GM21717 (cell line): Measurements from ENCODE around the gene FTL.
"Not testable (repeated sequence)": the region's sequence is repeated elsewhere in the genome, so short reads cannot be mapped to it uniquely, and the experiment has no call there.

Experiments
- ATAC-seq: cut with Tn5 transposase; IDR thresholded peaks from one replicate; pipeline ENCODE4 v1.9.1; 2021; ENCODE audit warnings: mild to moderate bottlenecking, moderate library complexity; ENCODE audit not compliant: unreplicated experiment

Gene FTL

DNA sequence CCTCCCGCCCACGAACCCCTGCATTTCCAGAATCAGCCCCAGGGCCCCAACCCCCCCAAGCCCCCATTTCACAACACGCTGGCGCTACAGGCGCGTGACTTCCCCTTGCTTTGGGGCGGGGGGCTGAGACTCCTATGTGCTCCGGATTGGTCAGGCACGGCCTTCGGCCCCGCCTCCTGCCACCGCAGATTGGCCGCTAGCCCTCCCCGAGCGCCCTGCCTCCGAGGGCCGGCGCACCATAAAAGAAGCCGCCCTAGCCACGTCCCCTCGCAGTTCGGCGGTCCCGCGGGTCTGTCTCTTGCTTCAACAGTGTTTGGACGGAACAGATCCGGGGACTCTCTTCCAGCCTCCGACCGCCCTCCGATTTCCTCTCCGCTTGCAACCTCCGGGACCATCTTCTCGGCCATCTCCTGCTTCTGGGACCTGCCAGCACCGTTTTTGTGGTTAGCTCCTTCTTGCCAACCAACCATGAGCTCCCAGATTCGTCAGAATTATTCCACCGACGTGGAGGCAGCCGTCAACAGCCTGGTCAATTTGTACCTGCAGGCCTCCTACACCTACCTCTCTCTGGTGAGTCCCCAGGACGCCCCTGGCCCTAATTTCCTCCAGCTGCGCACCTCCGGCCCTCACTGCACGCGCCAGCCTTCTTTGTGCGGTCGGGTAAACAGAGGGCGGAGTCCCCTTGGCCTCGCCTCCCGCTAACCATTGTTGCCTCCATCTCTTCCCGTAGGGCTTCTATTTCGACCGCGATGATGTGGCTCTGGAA is at the start of gene FTL:
Gene FTL, plus strand, starts transcription at position 270 of the 766 bp plus-strand sequence. Its CDS starts 199 bp downstream, at position 469.
- peak; percentile 44 for ATAC-seq

GRCh38 chr19:48915757-48916156 is 49.4 kb upstream of the FTL start:
- ATAC-seq = no peak

DNA sequence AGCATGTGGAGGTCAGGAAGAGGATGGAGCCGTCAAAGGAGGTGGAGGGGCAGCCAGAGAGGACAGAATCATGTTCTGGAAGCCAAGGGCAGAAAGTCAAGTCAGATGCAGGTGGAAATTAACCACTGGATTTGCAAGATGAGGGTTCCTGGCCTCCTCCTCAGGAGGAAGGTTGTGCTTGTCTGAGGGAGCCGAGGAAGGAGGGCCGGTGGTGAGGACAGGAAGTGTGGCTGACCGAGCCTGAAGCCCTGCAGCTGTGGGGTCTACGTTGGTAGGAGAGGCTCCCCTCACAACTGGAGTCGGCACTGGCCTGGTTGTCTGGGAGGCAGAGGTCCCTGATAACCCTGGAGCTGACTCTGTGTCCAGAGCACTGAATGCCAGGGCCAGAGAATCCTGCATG is 47.0 kb upstream of the FTL start:
- ATAC-seq = no peak

DNA sequence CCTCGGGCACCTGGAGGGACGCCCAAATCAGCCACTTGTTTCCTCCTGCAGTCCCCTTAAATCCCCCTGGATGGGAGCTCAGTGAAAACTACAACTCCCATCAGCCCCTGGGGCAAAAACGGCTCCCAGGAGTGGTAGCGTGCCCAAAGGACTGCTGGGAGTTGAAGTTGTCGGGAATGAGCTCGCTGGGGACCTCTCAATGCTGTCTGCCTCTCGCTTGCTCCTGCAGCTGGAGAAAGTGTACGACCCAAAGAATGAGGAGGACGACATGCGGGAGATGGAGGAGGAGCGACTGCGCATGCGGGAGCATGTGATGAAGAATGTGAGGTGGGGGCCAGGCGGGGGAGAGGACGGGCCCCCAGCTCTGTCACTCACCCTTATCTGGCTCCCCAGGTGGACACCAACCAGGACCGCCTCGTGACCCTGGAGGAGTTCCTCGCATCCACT is 46.3 kb upstream of the FTL start:
- no peak for ATAC-seq

- not testable (repeated sequence) for ATAC-seq
Measured at GRCh38 chr19:48919271-48919670, 45.8 kb upstream of the FTL start.

DNA sequence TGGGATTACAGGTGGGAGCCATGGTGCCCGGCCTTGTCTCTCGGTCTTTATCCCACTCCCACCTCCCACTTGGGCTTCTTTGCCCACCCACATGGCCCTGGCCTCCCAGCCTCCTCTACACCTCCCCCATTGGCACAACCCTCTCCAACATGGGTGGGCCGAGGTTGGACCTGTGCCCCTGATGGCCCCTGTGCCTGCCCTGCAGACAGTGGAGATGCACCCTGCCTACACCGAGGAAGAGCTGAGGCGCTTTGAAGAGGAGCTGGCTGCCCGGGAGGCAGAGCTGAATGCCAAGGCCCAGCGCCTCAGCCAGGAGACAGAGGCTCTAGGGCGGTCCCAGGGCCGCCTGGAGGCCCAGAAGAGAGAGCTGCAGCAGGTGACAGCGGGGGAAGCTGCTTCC is 44.2 kb upstream of the FTL start:
- ATAC-seq = no peak

GRCh38 chr19:48921721-48922500 is 43.2 kb upstream of the FTL start:
- no peak for ATAC-seq

GRCh38 chr19:48922548-48923490 is 42.3 kb upstream of the FTL start:
- no peak for ATAC-seq

- ATAC-seq = no peak
Measured at GRCh38 chr19:48925240-48925843, 39.8 kb upstream of the FTL start.

- ATAC-seq = not testable (repeated sequence)
Measured at GRCh38 chr19:48925890-48926289, 39.2 kb upstream of the FTL start.

GRCh38 chr19:48926909-48927308 is 38.2 kb upstream of the FTL start:
- ATAC-seq = no peak

DNA sequence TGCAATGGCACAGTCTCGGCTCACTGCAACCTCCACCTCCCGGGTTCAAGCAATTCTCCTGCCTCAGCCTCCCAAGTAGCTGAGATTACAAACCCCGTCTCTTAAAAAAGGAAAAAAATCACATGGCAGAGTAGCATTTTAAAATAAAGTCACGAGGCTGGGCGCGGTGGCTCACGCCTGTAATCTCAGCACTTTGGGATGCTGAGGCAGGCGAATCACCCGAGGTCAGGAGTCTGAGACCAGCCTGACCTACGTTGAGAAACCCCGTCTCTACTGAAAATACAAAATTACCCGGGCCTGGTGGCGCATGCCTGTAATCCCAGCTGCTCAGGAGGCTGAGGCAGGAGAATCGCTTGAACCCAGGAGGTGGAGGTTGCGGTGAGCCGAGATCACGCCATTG is 37.4 kb upstream of the FTL start:
- ATAC-seq = not testable (repeated sequence)

DNA sequence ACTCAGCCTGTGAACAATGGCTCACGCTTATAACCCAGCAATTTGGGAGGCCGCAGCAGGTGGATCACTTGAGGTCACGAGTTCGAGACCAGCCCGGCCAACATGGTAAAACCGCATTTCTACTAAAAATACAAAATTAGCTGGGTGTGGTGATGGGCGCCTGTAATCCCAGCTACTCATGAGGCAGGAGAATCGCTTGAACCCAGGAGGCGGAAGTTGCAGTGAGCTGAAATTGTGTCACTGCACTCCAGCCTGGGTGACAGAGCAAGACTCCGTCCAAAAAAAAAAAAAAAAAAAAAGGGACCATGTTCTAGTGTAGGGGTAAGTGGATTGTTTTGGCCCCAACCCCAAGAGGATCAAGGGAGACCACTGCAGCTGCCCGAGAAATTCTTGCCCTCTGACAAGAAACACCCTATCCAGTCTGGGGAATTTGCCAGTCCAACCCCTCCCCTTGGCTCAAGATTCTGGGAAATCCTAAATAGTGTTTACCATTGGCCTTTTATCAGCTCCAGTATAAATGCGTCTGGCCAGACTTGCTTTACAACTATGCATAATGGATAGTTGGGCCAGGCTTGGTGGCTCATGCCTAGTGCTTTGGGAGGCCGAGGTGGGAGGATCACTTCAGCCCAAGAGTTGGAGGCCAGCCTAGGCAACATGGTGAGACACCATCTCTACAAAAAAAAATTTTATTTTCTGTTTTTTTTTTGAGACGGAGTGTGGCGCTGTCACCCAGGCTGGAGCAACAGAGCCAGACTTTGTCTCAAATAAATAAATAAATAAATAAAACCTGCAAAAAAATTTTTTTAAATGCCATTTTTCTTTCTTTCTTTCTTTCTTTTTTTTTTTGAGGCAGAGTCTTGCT is 36.7 kb upstream of the FTL start:
- ATAC-seq = no peak

DNA sequence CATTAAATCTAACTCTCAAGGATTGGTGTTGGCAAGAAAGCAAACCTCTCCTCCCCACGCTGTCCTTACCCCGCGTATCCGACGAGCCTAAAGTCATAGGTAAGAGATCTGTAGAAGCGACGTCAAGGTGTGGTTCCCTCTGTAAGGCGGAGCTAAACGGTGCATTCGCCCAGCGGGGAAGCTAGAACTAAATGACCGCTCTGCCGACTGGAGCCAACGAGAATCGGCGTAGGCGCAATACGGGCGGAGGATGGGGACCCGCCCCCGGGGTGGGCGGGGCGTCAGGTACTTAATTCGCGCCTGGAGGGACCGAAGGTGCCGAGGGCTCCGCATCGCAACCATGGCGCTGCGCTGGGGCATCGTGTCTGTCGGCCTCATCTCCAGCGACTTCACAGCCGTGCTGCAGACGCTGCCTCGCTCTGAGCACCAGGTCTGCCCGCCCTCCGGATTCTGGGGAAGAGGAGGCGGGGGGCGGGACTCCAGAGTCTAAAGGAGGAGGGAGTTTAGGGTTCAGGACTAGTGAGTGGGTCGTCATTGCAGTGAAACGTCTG is 31.7 kb upstream of the FTL start, which contains the start of gene DHDH:
Gene DHDH, plus strand, starts transcription at position 318 of the 551 bp plus-strand sequence. Its CDS starts 23 bp downstream, at position 341.
- ATAC-seq = no peak

GRCh38 chr19:48934837-48935236 is 30.3 kb upstream of the FTL start:
- ATAC-seq = no peak

DNA sequence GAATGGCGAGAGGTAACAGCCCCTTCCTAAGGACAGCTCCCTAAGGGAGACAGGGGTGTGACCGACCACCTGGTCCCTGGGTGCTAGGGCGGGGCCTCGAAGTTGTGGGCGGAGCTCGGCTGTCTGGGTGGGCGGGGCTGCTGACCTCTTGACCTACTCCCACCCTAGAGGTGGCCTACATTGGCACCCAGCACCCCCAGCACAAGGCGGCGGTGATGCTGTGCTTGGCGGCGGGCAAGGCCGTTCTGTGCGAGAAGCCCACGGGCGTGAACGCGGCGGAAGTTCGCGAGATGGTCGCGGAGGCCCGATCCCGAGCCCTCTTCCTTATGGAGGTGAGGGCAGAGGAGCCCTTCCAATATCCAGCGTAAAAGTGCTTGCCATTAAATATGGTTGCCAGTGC is 29.2 kb upstream of the FTL start:
- no peak for ATAC-seq

DNA sequence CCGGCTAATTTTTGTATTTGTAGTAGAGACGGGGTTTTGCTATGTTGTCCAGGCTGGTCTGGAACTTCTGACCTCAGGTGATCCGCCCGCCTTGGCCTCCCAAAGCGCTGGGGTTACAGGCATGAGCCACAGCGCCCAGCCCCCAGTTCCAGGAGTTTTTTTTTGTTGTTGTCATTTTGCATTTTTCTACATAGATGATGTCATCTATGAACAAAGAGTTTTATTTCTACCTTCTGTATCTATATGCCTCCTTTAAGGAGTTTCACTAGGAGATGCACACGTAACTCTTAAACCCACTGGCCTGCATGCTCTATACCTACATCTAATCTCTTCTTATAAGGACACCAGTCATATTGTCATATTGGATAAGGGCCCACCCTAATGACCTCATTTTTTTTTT is 26.9 kb upstream of the FTL start:
- no peak for ATAC-seq

DNA sequence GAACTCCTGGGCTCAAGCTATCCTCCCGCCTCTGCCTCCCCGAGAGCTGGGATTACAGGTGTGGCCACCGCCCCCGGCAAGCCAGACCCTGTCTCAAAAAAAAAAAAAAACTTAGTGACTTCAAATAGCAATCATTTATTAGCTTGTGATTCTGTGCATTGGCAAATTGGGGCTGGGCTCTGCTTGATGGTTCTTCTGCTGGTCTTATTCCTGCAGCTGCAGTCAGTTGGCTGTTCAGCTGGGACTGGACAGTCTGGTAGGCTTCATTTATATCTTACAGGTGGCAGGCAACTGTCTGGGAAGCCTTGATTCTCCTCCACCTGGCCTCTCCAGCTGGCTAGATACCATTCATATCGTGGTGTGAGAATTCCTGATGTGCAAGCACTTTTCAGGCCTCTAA is 24.2 kb upstream of the FTL start:
- ATAC-seq = no peak

DNA sequence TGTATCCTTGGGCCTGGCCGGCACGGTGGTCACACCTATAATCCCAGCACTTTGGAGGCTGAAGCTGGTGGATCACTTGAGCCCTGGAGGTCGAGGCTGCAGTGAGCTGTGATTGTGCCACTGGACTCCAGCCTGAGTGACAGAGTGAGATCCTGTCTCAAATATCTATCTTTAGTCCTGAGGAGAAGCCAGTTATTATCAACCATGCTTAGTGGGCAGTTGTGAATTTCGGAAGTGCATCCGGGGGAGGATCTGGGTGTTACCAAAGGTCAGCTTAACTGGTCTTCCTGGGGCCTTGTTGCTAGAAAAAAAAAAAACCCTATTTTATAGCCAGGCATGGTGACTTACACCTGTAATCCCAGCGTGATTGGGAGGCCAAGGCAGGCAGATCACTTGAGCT is 22.0 kb upstream of the FTL start:
- ATAC-seq = no peak
